ENCODE data around the gene NME4.
A peak's percentile ranks its signal among the peaks of the same experiment; 100 is the strongest.

The NME4 gene

GRCh38 chr16:363766-364490 lies 33.1 kb upstream of the NME4 start:
- DNase-seq (ENCODE audit: low spot score), result no peak

- DNase-seq (ENCODE audit: low spot score), result no peak
These were observed 32.2 kb upstream of the NME4 start for GRCh38 chr16:364595-365491.

- DNase-seq (ENCODE audit: low spot score), result no peak
These were observed 30.5 kb upstream of the NME4 start for GRCh38 chr16:366476-366875.

GRCh38 chr16:367333-367903 lies 29.6 kb upstream of the NME4 start:
- no peak for DNase-seq (ENCODE audit: low spot score)

DNA sequence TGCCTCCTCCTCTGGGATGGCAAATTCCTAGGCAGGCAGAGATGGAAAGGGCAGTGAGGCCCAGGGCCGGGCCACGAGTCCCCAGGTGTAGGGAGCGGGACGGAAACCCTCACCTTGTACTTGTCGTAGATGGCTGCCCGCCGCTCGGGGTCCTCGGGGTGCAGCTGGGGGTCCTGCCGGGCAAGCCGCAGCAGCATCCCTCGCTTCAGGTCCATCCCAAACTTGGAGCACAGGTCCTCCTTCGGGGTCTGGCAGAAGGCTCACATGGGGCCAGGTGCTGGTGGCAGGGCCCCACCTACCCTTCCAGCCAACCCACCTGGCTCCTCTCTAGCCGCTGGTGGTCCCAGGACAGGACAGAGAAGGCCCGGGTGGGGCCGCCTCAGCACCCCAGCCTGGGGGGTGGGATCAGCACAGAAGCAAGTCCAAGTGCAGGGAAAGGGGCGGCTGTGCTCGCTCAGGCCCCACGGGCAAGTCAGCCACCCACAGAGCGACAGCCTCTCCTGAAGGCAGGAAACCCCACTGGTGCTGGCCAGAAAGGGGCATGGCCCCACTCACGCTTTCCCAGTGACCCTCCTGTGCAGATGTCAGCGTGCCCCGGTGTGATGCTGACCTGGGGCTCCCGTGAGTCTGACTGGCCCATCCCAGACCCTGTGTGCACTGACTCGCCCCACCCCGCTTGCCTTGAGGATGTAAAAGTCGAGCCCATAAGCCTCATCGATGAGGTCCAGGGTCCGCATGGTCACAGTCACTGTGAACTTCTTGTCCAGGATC lies 28.4 kb upstream of the NME4 start:
- DNase-seq (ENCODE audit: low spot score), result no peak

DNA sequence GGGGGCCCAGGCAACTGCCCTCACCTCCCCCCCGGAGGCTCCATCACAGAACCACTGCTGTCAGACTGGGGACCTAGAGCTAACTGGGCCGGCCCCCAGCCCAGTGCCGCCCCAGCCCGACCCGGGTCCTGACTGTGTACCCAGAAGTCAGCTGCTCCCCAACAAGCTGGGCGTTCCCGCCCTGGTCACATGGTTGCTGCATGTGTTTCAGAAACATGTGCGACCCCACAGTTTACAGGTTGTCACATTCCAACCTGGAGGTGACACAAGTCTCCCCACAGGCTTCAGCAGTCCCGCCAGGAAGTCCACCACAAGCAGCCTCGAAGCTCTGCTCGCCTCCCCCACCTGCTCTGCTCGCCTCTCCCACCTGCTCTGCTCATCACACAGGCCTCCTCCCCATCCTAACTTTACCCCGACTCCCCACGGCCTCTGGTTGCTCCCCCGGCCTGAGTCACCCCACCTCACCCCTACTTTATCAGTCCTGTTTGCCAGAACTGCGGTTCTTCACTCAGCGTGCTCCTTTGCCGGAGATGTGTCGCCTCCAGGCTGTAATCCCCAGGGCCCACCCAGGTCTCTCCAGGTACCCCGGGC lies 27.6 kb upstream of the NME4 start:
- DNase-seq (ENCODE audit: low spot score), result no peak

DNA sequence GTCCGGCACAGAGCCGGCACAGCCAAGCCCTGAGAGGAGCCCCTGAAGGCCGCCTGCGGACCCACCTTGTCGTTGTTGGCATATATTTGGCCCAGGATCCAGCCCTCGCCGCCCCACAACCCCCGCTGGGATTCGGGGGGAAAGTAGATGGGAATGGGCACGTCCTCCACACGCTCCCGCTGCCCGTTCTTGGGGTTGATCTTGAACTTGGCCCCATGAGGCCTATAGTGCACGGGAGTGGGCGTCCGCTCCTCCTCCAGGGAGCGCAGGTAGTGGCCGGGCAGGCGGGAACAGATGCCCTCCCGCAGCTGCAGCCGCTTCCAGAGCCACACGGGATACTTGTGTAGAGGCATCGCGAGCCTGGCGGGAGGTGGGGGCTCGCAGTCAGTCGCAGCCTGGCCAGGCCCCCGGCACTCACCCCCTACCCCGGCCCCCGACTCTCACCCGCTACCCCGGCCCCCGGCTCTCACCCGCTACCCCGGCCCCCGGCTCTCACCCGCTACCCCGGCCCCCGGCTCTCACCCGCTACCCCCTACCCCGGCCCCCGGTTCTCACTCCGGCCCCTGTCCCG lies 27.0 kb upstream of the NME4 start:
- no peak for DNase-seq (ENCODE audit: low spot score)

- peak; percentile 94 for DNase-seq (ENCODE audit: low spot score)
These were observed 26.6 kb upstream of the NME4 start, which contains the start of gene MRPL28 for GRCh38 chr16:370443-370842. MRPL28 (minus strand) TSS chr16:370538; CDS start chr16:370218, 320 bp downstream.

DNA sequence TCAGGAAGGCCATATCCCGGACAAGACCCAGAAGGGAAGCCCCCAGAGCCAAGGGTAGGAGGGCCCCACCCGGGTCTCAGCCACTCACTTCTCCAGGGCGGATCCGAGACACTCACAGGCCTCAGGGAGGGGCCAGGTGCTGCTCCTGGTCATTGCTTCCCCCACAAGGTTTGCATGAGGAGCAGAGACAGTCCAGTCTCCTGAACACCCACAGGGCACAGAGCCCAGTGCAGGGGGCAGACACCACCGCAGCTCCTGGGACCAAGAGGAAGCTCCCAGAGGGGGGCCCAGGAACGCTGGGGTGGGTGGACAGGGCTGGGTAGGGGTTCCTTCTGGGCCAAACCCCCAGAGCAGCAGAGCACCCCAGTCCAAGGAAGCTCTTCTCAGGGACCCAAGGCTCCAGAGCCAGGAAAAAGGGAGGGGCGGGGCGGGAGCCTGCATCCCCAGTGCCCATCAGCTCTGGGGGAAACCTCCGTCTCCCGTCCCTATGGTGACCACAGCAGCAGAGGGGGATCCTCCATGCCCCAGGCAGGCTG lies 26.0 kb upstream of the NME4 start:
- DNase-seq (ENCODE audit: low spot score), result no peak

- no peak for DNase-seq (ENCODE audit: low spot score)
These were observed 25.3 kb upstream of the NME4 start for GRCh38 chr16:371515-372301.

DNA sequence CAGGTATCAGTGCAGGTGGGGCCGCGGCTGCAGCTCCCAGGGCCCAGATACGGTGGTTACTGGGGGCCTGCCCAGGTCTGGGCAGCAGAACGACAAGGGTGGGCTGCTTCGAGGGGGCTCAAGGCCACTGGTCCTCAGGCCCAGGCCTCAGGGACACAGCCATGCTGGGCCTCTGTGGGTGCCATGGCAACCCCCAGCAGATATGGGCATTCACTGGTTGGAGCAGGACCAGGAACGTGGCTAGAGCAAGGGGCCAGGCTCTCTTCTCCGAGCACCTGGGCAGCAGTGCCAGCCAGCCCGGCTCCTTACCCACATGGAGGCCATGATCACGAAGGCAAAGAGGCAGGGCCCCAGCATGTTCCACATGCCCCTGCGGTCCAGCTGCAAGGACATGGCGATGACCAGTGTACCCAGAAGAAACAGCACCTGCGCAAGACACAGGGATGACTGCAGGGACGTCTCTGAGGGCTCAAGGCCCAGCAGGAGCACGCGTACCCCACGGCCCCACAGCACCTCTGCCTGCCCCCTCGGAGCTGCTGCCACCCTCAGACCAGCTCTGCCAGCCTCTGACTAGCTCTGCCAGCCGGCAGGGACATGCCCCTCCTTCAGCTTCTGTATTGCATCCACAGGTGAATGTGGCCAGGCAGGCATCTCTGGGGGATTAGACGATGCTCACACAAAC lies 24.6 kb upstream of the NME4 start:
- no peak for DNase-seq (ENCODE audit: low spot score)

DNA sequence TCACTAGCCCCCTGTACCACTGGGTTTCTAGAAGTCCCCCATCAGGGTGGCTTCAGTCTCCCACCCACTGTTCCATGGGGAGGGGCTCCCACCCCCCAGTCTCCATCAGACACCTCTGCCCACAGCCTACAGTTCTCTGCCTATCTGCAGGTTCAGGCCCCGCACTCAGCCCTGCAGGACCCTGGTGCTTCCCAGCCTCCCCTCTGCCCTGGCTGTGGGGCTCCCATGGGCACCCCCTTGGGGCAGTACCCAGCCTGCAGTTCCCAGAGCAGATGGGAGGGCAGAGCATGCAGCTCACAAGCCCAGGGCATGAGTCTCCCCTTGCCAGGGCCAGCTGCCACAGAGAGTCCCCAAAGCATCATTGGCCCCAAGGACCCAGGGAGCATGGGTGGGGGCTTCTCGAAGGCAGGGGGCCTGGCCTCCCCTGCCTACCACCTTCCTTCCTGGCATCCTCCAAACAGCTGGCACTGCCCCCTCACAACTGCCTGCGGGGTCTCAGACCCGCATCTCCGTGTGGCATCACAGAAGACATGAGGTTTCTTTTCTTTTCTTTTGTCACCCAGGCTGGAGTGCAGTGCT lies 23.9 kb upstream of the NME4 start:
- no peak for DNase-seq (ENCODE audit: low spot score)

DNA sequence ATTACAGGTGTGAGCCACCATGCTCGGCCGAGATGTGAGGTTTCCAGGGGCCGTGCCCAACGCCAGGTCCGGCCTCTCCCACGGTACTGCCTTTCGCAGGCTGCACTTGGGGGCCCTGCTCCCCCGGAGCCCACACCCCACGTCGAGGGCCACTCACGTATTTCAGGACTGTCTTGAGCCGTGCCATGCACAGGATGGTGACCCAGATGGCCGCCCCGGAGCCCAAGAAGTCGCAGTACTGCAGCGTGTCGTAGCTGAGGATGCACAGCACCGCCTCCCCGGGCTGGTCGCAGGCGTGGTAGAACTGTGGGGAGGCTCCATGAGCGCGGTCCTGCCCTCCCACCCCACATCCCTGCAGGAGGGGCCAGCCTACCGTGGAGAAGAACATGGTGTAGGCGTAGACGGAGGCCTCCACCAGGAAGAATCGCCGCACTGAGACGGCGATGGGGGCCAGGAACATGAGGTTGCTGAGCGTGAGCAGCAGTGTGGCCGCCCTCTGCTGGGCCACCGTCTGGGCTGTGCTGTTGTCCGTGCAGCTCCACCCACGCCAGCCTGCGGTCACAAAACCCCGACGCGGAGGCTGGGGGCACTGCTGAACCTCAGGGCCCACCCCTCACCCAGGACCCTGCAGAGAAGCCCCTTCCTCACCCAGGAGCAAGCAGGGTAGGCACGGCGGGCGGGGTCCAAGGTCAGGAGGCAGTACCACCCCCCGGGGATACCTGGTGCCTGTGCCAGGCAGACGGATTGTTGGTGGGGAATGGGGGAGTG lies 23.0 kb upstream of the NME4 start:
- no peak for DNase-seq (ENCODE audit: low spot score)

- no peak for DNase-seq (ENCODE audit: low spot score)
These were observed 22.4 kb upstream of the NME4 start for GRCh38 chr16:374616-374926.

GRCh38 chr16:375212-375611 lies 21.8 kb upstream of the NME4 start:
- no peak for DNase-seq (ENCODE audit: low spot score)

- DNase-seq (ENCODE audit: low spot score), result no peak
These were observed 20.8 kb upstream of the NME4 start for GRCh38 chr16:375927-376816.

DNA sequence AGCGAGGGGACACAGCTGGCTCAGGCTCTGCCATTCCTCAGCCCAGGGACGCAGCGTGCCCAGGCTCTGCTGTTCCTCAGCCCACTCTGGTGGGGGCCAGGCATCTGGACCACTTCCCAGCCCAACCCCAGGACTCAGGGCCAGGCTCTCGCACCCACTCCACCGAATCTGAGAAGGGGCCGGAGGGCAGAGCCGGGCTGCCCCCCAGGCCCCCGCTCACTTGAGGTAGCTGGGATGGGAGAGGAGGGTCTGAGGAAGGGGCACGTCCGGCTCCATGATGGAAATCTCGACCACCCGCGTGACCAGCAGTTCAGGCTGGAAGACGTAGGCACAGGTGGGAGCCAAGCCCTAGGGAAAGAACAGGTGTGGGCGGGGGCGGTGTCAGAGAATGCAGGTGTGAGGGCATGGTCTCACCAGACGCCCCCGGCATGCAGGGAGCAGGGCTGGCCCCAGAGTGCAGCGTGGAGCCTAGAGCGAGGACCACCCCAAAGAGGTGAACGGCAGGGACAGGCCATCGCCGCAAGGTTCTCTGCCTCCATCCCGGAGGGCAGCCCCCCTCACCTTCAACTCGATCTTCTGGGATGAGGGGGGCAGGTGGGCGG lies 20.1 kb upstream of the NME4 start:
- no peak for DNase-seq (ENCODE audit: low spot score)
